Ovary (tissue), 9 donors: ENCODE measurements around the gene PRKG1. TPM values are rescaled to one million over a fixed set of nuclear protein-coding genes. Genes with fewer than 3 reads are reported as not detected.

Experiments
- DNase-seq, 5 donors: peaks; one replicate each; pipeline ENCODE4 v3.0.0-alpha.2; 2019 to 2020
- H3K27ac ChIP-seq, 2 donors: fragments of 200-600 bp; one replicate each; pipeline versions ENCODE4 v1.5.1 to v1.8.0; 2019 to 2022
- H3K27me3 ChIP-seq: fragments of 200-600 bp; one replicate; pipeline ENCODE4 v1.8.0; 2022
- H3K36me3 ChIP-seq: fragments of 200-600 bp; sonication (generic); one replicate; pipeline ENCODE4 v1.5.1; 2019
- H3K4me1 ChIP-seq: one replicate; pipeline ENCODE4 v1.8.1; 2013; ENCODE audit warnings: mild to moderate bottlenecking, moderate library complexity; ENCODE audit not compliant: insufficient read depth
- H3K4me3 ChIP-seq: fragments of 200-600 bp; sonication (generic); one replicate; pipeline ENCODE4 v1.5.1; 2017
- H3K9me3 ChIP-seq, 2 donors: fragments of 200-600 bp in 1 of 2; sonication (generic) in 1 of 2; one replicate each; pipeline versions ENCODE4 v1.5.1 to v1.8.1; 2013 to 2019; ENCODE audit warnings: mild to moderate bottlenecking in 1 of 2, moderate library complexity in 1 of 2
- CTCF ChIP-seq, 3 donors: fragments of 450-650 bp in 2 of 3; fragments of 200-600 bp in 1 of 3; IDR thresholded peaks; one replicate each; pipeline versions ENCODE4 v1.5.1 to v1.8.0; 2016 to 2022; ENCODE audit warnings: antibody characterized with exemption in 3 of 3, mild to moderate bottlenecking in 1 of 3
- EP300 ChIP-seq: sonication (generic); formaldehyde crosslinking; IDR thresholded peaks from one replicate; pipeline ENCODE4 v1.6.1; 2017; ENCODE audit warnings: antibody characterized with exemption
- POLR2A ChIP-seq: fragments of 450-650 bp; IDR thresholded peaks from one replicate; pipeline ENCODE4 v1.6.1; 2017; ENCODE audit warnings: antibody characterized with exemption, mild to moderate bottlenecking, moderate library complexity
- WGBS, 3 donors: extraction: QIAGEN DNeasy Blood & Tissue Kit in 1 of 3; methylation state at CpG; one replicate each; pipeline versions ENCODE4 v1.1.5 to v1.1.7; 2013 to 2017; 5-methylcytosine and 5-hydroxymethylcytosine counted together
- intact Hi-C, 4 donors: fragments of 100-400 bp; cut with DNase I; formaldehyde crosslinking; loops; one replicate each; pipeline versions ENCODE4 v1.11.0 to v1.15.1; 2022 to 2023
- polyA plus RNA-seq, 2 donors: library from polyadenylated mRNA; stranded (reverse); fragments of 200-250 nt in 1 of 2; fragments of 350-450 nt in 1 of 2; fragmentation: Illumina TruSeq in 1 of 2; extraction: RNeasy Lipid Tissue Mini Kit (QIAGEN cat#74804) in 1 of 2; gene quantifications; one replicate each; pipeline ENCODE4 v1.2.3, GENCODE V29; 2013 to 2014
- total RNA-seq, 7 donors: library from RNA; depleted of rRNA in 2 of 7; stranded (reverse); fragments of >200 nt in 2 of 7; fragmentation: NEBNext Ultra II Directional in 3 of 7; extraction: Animal tissue kit (Norgen Biotek cat#: 25700) in 3 of 7; gene quantifications; one replicate each; pipeline versions ENCODE4 v1.1.0 to v1.2.4, GENCODE V29; 2016 to 2023
- donor health status: DM: no; HTN: no; CAD: no; lungs with moderate emphysema.
- donor health status: DM: no; HTN: no; CAD: no.
- donor health status: Bipolar disorder and iron deficiency.
- donor health status: DM: yes; HTN: yes; CAD: no.
- donor health status: DM: no; HTN: no; CAD: no.
- donor health status: DM: yes; HTN: yes; CAD: no.

PRKG1 gene
- total and polyA plus RNA-seq, 9 donors: 2.8 to 21.1 (median 15.7) TPM

GRCh38 chr10:52115823-52116222 lies 1041.5 kb downstream of the PRKG1 start:
- Histone ChIP-seq H3K4me1 (no peaks in the 10 kb centered on the region), H3K27ac (no peak overlapping the region)

GRCh38 chr10:52119507-52119906 lies 1045.2 kb downstream of the PRKG1 start:
- H3K4me3 ChIP-seq: no peak overlapping the region
- DNase-seq: no peak
- H3K9me3 ChIP-seq: no peaks in the 10 kb centered on the region
- no peak overlapping the region for H3K27ac ChIP-seq
- no peaks in the 10 kb centered on the region for H3K4me1 ChIP-seq
- H3K27me3 ChIP-seq: no peaks in the 10 kb centered on the region
- no peaks in the 10 kb centered on the region for H3K36me3 ChIP-seq
- intact Hi-C loops: no loop called here
- TF ChIP-seq EP300: no peak
- TF ChIP-seq CTCF (IDR thresholded peaks at IDR 0.05): no peak
- no peak for TF ChIP-seq POLR2A

More at GRCh38 chr10:52115823-52116222, 1041.5 kb downstream of the PRKG1 start:
- intact Hi-C loops: no loop called here
- H3K27me3 ChIP-seq: no peaks in the 10 kb centered on the region
- 86 to 89% (median 87%) methylated on average over 3 of the region's 3 CpGs for WGBS, 3 donors
- H3K9me3 ChIP-seq: no peaks in the 10 kb centered on the region
- H3K4me3 ChIP-seq: no peak overlapping the region
- TF ChIP-seq CTCF (IDR thresholded peaks at IDR 0.05) (no peak), EP300 (no peak), POLR2A (no peak)
- H3K36me3 ChIP-seq: no peaks in the 10 kb centered on the region
- DNase-seq: no peak

GRCh38 chr10:52121688-52122087 lies 1047.4 kb downstream of the PRKG1 start:
- no peak for DNase-seq

GRCh38 chr10:52128056-52128683 lies 1053.9 kb downstream of the PRKG1 start:
- DNase-seq: no peak
- WGBS, 3 donors: 75 to 77% (median 75%) methylated on average over 8 of the region's 8 CpGs
- Histone ChIP-seq H3K36me3 (no peaks in the 10 kb centered on the region), H3K27me3 (no peaks in the 10 kb centered on the region), H3K4me1 (no peaks in the 10 kb centered on the region), H3K27ac (no peak overlapping the region), H3K9me3 (no peaks in the 10 kb centered on the region), H3K4me3 (no peak overlapping the region)
- intact Hi-C loops: no loop called here
- no peak for TF ChIP-seq EP300
- TF ChIP-seq CTCF (IDR thresholded peaks at IDR 0.05): no peak

More at GRCh38 chr10:52121688-52122087, 1047.4 kb downstream of the PRKG1 start:
- Histone ChIP-seq H3K27me3 (no peaks in the 10 kb centered on the region), H3K27ac (no peak overlapping the region), H3K4me1 (no peaks in the 10 kb centered on the region), H3K9me3 (no peaks in the 10 kb centered on the region), H3K4me3 (no peak overlapping the region), H3K36me3 (no peaks in the 10 kb centered on the region)
- WGBS, 3 donors: 55 to 62% (median 55%) methylated on average over 4 of the region's 4 CpGs
- intact Hi-C loops: no loop called here
- no peak for TF ChIP-seq POLR2A
- no peak for TF ChIP-seq CTCF (IDR thresholded peaks at IDR 0.05)
